OCI-LY1 (cell line): ENCODE results near the gene MS4A4A.
"Not testable (repeated sequence)": the region's sequence is repeated elsewhere in the genome, so short reads cannot be mapped to it uniquely, and the experiment has no call there.

Experiments
- H2AFZ ChIP-seq: fragments of 200-600 bp; sonication (generic), shearing (Covaris generic); 2 replicates; pipeline ENCODE4 v1.6.0; 2014; ENCODE audit warnings: antibody characterized with exemption, mild to moderate bottlenecking, low read length
- H3F3A ChIP-seq: fragments of 200-600 bp; sonication (generic), shearing (Covaris generic); 2 replicates; pipeline ENCODE4 v1.6.0; 2014; ENCODE audit warnings: mild to moderate bottlenecking, antibody characterized with exemption, low read length, moderate library complexity; ENCODE audit not compliant: insufficient read depth
- H3K27ac ChIP-seq: fragments of 200-600 bp; sonication (generic); 2 replicates; pipeline ENCODE4 v1.5.1; 2014; ENCODE audit warnings: low read length, mixed run types, mild to moderate bottlenecking, low read depth; ENCODE audit not compliant: poor library complexity, severe bottlenecking
- H3K27me3 ChIP-seq: fragments of 200-600 bp; sonication (generic); 2 replicates; pipeline ENCODE4 v1.6.0; 2014; ENCODE audit warnings: antibody characterized with exemption, mild to moderate bottlenecking, low read length, moderate library complexity; ENCODE audit not compliant: insufficient read depth
- H3K36me3 ChIP-seq: fragments of 200-600 bp; sonication (generic); 2 replicates; pipeline ENCODE4 v1.6.1; 2014; ENCODE audit warnings: mild to moderate bottlenecking, antibody characterized with exemption, low read length, moderate library complexity, mixed read lengths; ENCODE audit not compliant: insufficient read depth
- H3K4me1 ChIP-seq: fragments of 200-600 bp; sonication (generic); 2 replicates; pipeline ENCODE4 v1.5.1; 2014; ENCODE audit warnings: mild to moderate bottlenecking, low read length, moderate library complexity; ENCODE audit not compliant: insufficient read depth, severe bottlenecking
- H3K4me2 ChIP-seq: fragments of 200-600 bp; sonication (generic), shearing (Covaris generic); 2 replicates; pipeline ENCODE4 v1.6.1; 2014; ENCODE audit warnings: low read length
- H3K4me3 ChIP-seq: fragments of 200-600 bp; sonication (generic); 2 replicates; pipeline ENCODE4 v1.5.1; 2014; ENCODE audit warnings: low read length, low read depth, mild to moderate bottlenecking, mixed read lengths; ENCODE audit not compliant: poor library complexity, severe bottlenecking
- H3K79me2 ChIP-seq: fragments of 200-600 bp; shearing (Covaris generic); 2 replicates; pipeline ENCODE4 v1.6.1; 2016; ENCODE audit warnings: mixed run types, low read length, mixed read lengths; ENCODE audit not compliant: insufficient read depth
- H3K9ac ChIP-seq: fragments of 200-600 bp; sonication (generic), shearing (Covaris generic); 2 replicates; pipeline ENCODE4 v1.6.1; 2014; ENCODE audit warnings: mild to moderate bottlenecking, low read length, mixed read lengths
- H3K9me2 ChIP-seq: fragments of 200-600 bp; sonication (generic), shearing (Covaris generic); 2 replicates; pipeline ENCODE4 v1.6.1; 2014; ENCODE audit warnings: low read depth, mild to moderate bottlenecking, low read length, mixed read lengths
- H3K9me3 ChIP-seq: fragments of 200-600 bp; shearing (Covaris generic); 2 replicates; pipeline ENCODE4 v1.6.1; 2014; ENCODE audit warnings: low read length, mixed read lengths
- H4K20me1 ChIP-seq: fragments of 200-600 bp; sonication (generic), shearing (Covaris generic); 2 replicates; pipeline ENCODE4 v1.6.0; 2016; ENCODE audit warnings: mild to moderate bottlenecking, low read length; ENCODE audit not compliant: insufficient read depth
- EZH2 ChIP-seq: fragments of 200-600 bp; sonication (generic), shearing (Covaris generic); IDR thresholded peaks from 2 replicates; pipeline ENCODE4 v1.8.0; 2017; ENCODE audit warnings: borderline replicate concordance, mixed run types, mild to moderate bottlenecking, antibody characterized with exemption, low read length, moderate library complexity, mixed read lengths
- TF ChIP-seq, protein P1 (sequence below): fragments of 200-600 bp; sonication (generic), shearing (Covaris generic); IDR thresholded peaks from 2 replicates; pipeline ENCODE4 v1.5.1; 2017; ENCODE audit warnings: mild to moderate bottlenecking, antibody characterized with exemption, low read length, moderate library complexity, mixed read lengths

MS4A4A gene

DNA sequence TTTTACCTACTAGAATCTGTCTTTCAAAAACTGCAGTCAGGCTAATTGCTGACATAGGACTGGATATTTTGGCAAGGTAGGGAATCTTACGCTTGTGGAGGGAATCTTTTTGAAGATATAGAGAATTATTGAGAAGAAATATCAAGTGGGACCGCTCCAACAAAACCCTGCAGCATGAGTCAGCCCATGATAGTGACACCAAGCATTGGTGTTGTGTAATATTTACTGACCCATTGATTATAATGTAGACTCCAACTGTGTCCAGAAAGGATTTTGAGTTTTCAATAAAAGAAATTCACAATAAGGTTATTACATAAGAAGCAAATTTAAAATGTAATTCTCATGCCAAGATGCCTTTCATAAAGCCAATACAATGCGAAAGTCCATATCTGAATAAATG lies 20.7 kb downstream of the MS4A4A start:
- Histone ChIP-seq H3K4me3 (no peak overlapping the region), H3K27me3 (no peaks in the 10 kb centered on the region), H3K4me2 (no peak overlapping the region), H3K9me3 (no peaks in the 10 kb centered on the region), H2AFZ (no peak overlapping the region), H4K20me1 (no peaks in the 10 kb centered on the region), H3K27ac (no peak overlapping the region), H3K36me3 (no peaks in the 10 kb centered on the region), H3K9ac (no peak overlapping the region), H3K9me2 (no peaks in the 10 kb centered on the region), H3K4me1 (no peaks in the 10 kb centered on the region), H3K79me2 (no peaks in the 10 kb centered on the region), H3F3A (no peaks in the 10 kb centered on the region)
- TF ChIP-seq EZH2 = no peak
- TF ChIP-seq, protein P1, sequence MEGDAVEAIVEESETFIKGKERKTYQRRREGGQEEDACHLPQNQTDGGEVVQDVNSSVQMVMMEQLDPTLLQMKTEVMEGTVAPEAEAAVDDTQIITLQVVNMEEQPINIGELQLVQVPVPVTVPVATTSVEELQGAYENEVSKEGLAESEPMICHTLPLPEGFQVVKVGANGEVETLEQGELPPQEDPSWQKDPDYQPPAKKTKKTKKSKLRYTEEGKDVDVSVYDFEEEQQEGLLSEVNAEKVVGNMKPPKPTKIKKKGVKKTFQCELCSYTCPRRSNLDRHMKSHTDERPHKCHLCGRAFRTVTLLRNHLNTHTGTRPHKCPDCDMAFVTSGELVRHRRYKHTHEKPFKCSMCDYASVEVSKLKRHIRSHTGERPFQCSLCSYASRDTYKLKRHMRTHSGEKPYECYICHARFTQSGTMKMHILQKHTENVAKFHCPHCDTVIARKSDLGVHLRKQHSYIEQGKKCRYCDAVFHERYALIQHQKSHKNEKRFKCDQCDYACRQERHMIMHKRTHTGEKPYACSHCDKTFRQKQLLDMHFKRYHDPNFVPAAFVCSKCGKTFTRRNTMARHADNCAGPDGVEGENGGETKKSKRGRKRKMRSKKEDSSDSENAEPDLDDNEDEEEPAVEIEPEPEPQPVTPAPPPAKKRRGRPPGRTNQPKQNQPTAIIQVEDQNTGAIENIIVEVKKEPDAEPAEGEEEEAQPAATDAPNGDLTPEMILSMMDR = no peak

DNA sequence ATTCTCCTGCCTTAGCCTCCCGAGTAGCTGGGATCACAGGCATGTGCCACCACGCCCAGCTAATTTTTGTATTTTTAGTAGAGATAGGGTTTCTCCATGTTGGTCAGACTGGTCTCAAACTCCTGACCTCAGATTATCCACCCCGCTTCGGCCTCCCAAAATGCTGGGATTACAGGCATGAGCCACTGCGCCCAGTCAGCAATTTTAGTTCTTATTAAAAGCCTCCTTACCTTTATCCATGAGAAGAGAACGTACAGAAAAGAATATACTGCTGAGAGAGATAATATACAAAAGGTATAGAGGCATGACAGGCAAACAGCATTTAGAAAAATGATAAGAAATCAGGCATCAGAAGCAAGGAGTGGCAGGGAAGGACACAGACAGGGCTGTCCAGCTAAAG lies 21.4 kb downstream of the MS4A4A start:
- H3K27ac ChIP-seq, H4K20me1 ChIP-seq, H3K4me3 ChIP-seq, H3K79me2 ChIP-seq, H3K27me3 ChIP-seq, H3K36me3 ChIP-seq, H3K4me2 ChIP-seq, H3F3A ChIP-seq, H3K4me1 ChIP-seq, H3K9ac ChIP-seq, H3K9me3 ChIP-seq, H2AFZ ChIP-seq, H3K9me2 ChIP-seq: not testable (repeated sequence)

DNA sequence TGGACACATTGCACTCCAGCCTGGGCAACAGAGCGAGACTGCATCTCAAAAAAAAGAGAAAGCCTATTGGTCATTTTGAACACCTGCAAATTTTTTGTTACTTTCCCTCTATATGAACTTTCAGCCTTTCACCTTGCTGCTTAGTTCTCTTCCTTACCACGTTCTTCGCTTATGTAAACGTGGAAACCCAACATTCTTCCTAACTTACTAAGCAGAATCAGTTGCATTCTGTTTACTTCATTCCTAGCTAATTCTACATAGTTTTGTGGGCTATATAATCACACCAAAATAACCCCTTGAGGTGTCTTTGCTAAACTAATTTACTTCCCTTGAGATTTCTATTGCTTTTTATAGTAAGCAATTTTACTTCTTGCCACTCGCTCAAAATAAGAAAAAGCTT lies 23.2 kb downstream of the MS4A4A start:
- no peak overlapping the region for H3K4me2 ChIP-seq
- H4K20me1 ChIP-seq = no peaks in the 10 kb centered on the region
- no peaks in the 10 kb centered on the region for H3K79me2 ChIP-seq
- H3F3A ChIP-seq = no peaks in the 10 kb centered on the region
- no peaks in the 10 kb centered on the region for H3K9me2 ChIP-seq
- H3K27me3 ChIP-seq = no peaks in the 10 kb centered on the region
- H3K4me1 ChIP-seq = no peaks in the 10 kb centered on the region
- TF ChIP-seq EZH2 = no peak
- TF ChIP-seq, protein P1 = no peak
- H3K4me3 ChIP-seq = no peak overlapping the region
- H2AFZ ChIP-seq = no peak overlapping the region
- H3K9me3 ChIP-seq = no peaks in the 10 kb centered on the region
- no peak overlapping the region for H3K27ac ChIP-seq
- H3K36me3 ChIP-seq = no peaks in the 10 kb centered on the region
- no peak overlapping the region for H3K9ac ChIP-seq

DNA sequence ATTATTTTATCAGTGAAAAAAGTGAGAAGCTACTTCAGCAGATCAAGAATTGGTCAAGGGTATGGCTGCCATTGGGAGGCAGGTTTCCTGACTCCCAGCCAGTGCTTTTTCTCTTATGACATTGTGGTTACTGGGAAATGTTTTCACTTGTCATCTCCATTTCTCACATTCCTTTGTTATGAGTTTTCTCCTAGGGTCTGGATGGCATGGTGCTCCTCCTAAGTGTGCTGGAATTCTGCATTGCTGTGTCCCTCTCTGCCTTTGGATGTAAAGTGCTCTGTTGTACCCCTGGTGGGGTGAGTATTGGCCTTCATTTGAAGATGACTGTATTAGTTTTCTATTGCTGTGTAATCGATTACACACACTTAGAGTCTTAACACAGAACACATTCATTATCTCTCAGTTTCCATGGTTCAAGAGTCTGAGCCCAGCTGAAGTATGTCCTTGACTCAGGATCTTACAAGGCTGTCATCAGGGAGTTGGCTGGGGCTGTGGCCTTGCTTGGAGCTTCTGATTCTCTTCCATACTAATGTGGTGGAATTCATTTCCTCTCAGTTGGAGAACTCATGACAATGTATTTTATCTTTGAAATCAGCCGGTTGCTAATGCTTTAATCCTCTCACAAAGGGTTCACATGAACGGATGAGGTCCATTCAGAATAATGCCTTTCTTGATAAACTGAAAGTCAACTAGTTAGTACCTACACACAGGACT lies 25.6 kb downstream of the MS4A4A start:
- Histone ChIP-seq H3K4me2 (no peak overlapping the region), H3K79me2 (no peaks in the 10 kb centered on the region), H3K27me3 (no peaks in the 10 kb centered on the region), H3K9me2 (no peaks in the 10 kb centered on the region), H3K9ac (no peak overlapping the region), H2AFZ (no peak overlapping the region), H3K4me1 (no peaks in the 10 kb centered on the region), H3K36me3 (no peaks in the 10 kb centered on the region), H3F3A (no peaks in the 10 kb centered on the region), H3K4me3 (no peak overlapping the region), H3K27ac (no peak overlapping the region), H3K9me3 (no peaks in the 10 kb centered on the region), H4K20me1 (no peaks in the 10 kb centered on the region)
- TF ChIP-seq, protein P1 = no peak
- TF ChIP-seq EZH2 = no peak
